Astrocyte of the cerebellum (primary cell): Measurements from ENCODE around the gene RNF213.
A peak's percentile ranks its signal among the peaks of the same experiment; 100 is the strongest.

Experiments
- DNase-seq: peaks from one replicate; pipeline ENCODE4 v3.0.0-alpha.2; 2011; ENCODE audit warnings: low read depth
- H3K4me3 ChIP-seq: 2 replicates; pipeline ENCODE4 v1.5.1; 2011; ENCODE audit warnings: mild to moderate bottlenecking, low read depth, low read length, moderate library complexity
- CTCF ChIP-seq: IDR thresholded peaks from 2 replicates; pipeline ENCODE4 v1.5.1; 2012; ENCODE audit warnings: low read length, low read depth, moderate library complexity, mild to moderate bottlenecking; ENCODE audit errors: missing control alignments
- in situ Hi-C: cut with HindIII; loops from 2 replicates; pipeline ENCODE4 v1.10.0; 2017; ENCODE audit warnings: low sequenced_read_pairs

Gene RNF213

GRCh38 chr17:80415626-80416137 lies 155.0 kb downstream of the RNF213 start:
- no peak for DNase-seq
- in situ Hi-C loops: no loop called here
- peak overlapping the region; percentile 84 for H3K4me3 ChIP-seq
- TF ChIP-seq CTCF: no peak

- peak overlapping the region; percentile 84 for H3K4me3 ChIP-seq
- TF ChIP-seq CTCF: no peak
- in situ Hi-C loops: no loop called here
- no peak for DNase-seq
Measured at GRCh38 chr17:80416260-80416939, 155.7 kb downstream of the RNF213 start.

- no peak for DNase-seq
- in situ Hi-C loops: no loop called here
- H3K4me3 ChIP-seq: no peak overlapping the region
- TF ChIP-seq CTCF: no peak
Measured at GRCh38 chr17:80416940-80417293, 156.3 kb downstream of the RNF213 start.

- in situ Hi-C loops: no loop called here
- no peak for TF ChIP-seq CTCF
- H3K4me3 ChIP-seq: no peak overlapping the region
- no peak for DNase-seq
Measured at GRCh38 chr17:80418589-80418988, 157.9 kb downstream of the RNF213 start.

- in situ Hi-C loops: no loop called here
Measured at GRCh38 chr17:80419255-80419654, 158.6 kb downstream of the RNF213 start.

GRCh38 chr17:80421381-80422090 lies 160.9 kb downstream of the RNF213 start:
- TF ChIP-seq CTCF: no peak
- no peak for DNase-seq
- no peak overlapping the region for H3K4me3 ChIP-seq
- in situ Hi-C loops: no loop called here

More at GRCh38 chr17:80419255-80419654, 158.6 kb downstream of the RNF213 start:
- DNase-seq: no peak
- TF ChIP-seq CTCF: no peak
- no peak overlapping the region for H3K4me3 ChIP-seq
